Activated naive CD8-positive, alpha-beta T cell treated with anti-CD3 and anti-CD28 coated beads for 36 hours (primary cell): Measurements from ENCODE around the gene NELL2. TPM values are rescaled to one million over a fixed set of nuclear protein-coding genes. Genes with fewer than 3 reads are reported as not detected.
A peak's percentile ranks its signal among the peaks of the same experiment; 100 is the strongest.

Experiments used
- DNase-seq: peaks from one replicate; pipeline ENCODE4 v3.0.0; 2021
- H3K27ac Mint-ChIP-seq: one replicate; pipeline ENCODE4 v1.8.0; 2022; ENCODE audit warnings: mild to moderate bottlenecking, moderate library complexity, mixed read lengths
- H3K27me3 Mint-ChIP-seq: one replicate; pipeline ENCODE4 v1.8.0; 2022; ENCODE audit warnings: mild to moderate bottlenecking, mixed read lengths
- H3K36me3 Mint-ChIP-seq: one replicate; pipeline ENCODE4 v1.8.0; 2021; ENCODE audit warnings: mild to moderate bottlenecking, mixed read lengths
- H3K4me1 Mint-ChIP-seq: one replicate; pipeline ENCODE4 v1.8.0; 2021; ENCODE audit warnings: mixed read lengths
- H3K4me3 Mint-ChIP-seq: one replicate; pipeline ENCODE4 v1.8.0; 2022; ENCODE audit warnings: mild to moderate bottlenecking, moderate library complexity, mixed read lengths
- H3K9me3 Mint-ChIP-seq: one replicate; pipeline ENCODE4 v1.8.0; 2022; ENCODE audit warnings: mixed read lengths
- total RNA-seq, 2 experiments: library from RNA; stranded (reverse); gene quantifications; one replicate each; pipeline ENCODE4 v1.2.3, GENCODE V29; 2021

The NELL2 gene
- total RNA-seq, 2 experiments from 2014 or later, result 120 to 134 TPM

GRCh38 chr12:44510076-44510475, 366.0 kb downstream of the NELL2 start:
- Mint-ChIP-seq H3K36me3 (peaks cover 19% of the 10 kb centered on the region), H3K4me3 (no peak overlapping the region), H3K9me3 (no peaks in the 10 kb centered on the region), H3K27ac (peak overlapping the region; percentile 60), H3K27me3 (no peaks in the 10 kb centered on the region), H3K4me1 (peaks cover 16% of the 10 kb centered on the region)
- no peak for DNase-seq

- Mint-ChIP-seq H3K4me3 (no peak overlapping the region), H3K27ac (no peak overlapping the region), H3K9me3 (no peaks in the 10 kb centered on the region), H3K36me3 (peaks cover 19% of the 10 kb centered on the region), H3K27me3 (no peaks in the 10 kb centered on the region), H3K4me1 (peaks cover 16% of the 10 kb centered on the region)
- no peak for DNase-seq
Observed at GRCh38 chr12:44509471-44509870, 366.6 kb downstream of the NELL2 start.

- Mint-ChIP-seq H3K4me1 (peaks cover 10% of the 10 kb centered on the region), H3K27ac (no peak overlapping the region), H3K9me3 (peaks cover under 1% of the 10 kb centered on the region), H3K27me3 (no peaks in the 10 kb centered on the region), H3K36me3 (peaks cover 12% of the 10 kb centered on the region), H3K4me3 (no peak overlapping the region)
- no peak for DNase-seq
Observed at GRCh38 chr12:44507461-44507860, 368.7 kb downstream of the NELL2 start.

- Mint-ChIP-seq H3K4me1 (no peaks in the 10 kb centered on the region), H3K36me3 (peaks cover 17% of the 10 kb centered on the region), H3K27ac (peak overlapping the region; percentile 25), H3K9me3 (peaks cover 10% of the 10 kb centered on the region), H3K4me3 (no peak overlapping the region), H3K27me3 (no peaks in the 10 kb centered on the region)
- no peak for DNase-seq
Observed at GRCh38 chr12:44504799-44505198, 371.3 kb downstream of the NELL2 start.

GRCh38 chr12:44503329-44503728, 372.8 kb downstream of the NELL2 start:
- peaks cover 16% of the 10 kb centered on the region for H3K36me3 Mint-ChIP-seq
- DNase-seq, result no peak
- H3K27ac Mint-ChIP-seq, result no peak overlapping the region
- no peaks in the 10 kb centered on the region for H3K27me3 Mint-ChIP-seq
- H3K9me3 Mint-ChIP-seq, result peaks cover 10% of the 10 kb centered on the region
- H3K4me3 Mint-ChIP-seq, result no peak overlapping the region
- H3K4me1 Mint-ChIP-seq, result no peaks in the 10 kb centered on the region

GRCh38 chr12:44502681-44503080, 373.4 kb downstream of the NELL2 start:
- no peaks in the 10 kb centered on the region for H3K4me1 Mint-ChIP-seq
- peak overlapping the region; percentile 29 for H3K27ac Mint-ChIP-seq
- peaks cover 12% of the 10 kb centered on the region for H3K36me3 Mint-ChIP-seq
- no peaks in the 10 kb centered on the region for H3K27me3 Mint-ChIP-seq
- DNase-seq, result no peak
- H3K9me3 Mint-ChIP-seq, result peaks cover 10% of the 10 kb centered on the region
- H3K4me3 Mint-ChIP-seq, result no peak overlapping the region

- no peaks in the 10 kb centered on the region for H3K4me1 Mint-ChIP-seq
- no peak for DNase-seq
- H3K27me3 Mint-ChIP-seq, result no peaks in the 10 kb centered on the region
- H3K4me3 Mint-ChIP-seq, result no peak overlapping the region
- no peak overlapping the region for H3K27ac Mint-ChIP-seq
- peaks cover 11% of the 10 kb centered on the region for H3K36me3 Mint-ChIP-seq
- H3K9me3 Mint-ChIP-seq, result peaks cover 10% of the 10 kb centered on the region
Observed at GRCh38 chr12:44500423-44500822, 375.7 kb downstream of the NELL2 start.

- no peak for DNase-seq
- H3K27ac Mint-ChIP-seq, result no peak overlapping the region
- H3K9me3 Mint-ChIP-seq, result peaks cover 11% of the 10 kb centered on the region
- peaks cover 4% of the 10 kb centered on the region for H3K27me3 Mint-ChIP-seq
- H3K4me1 Mint-ChIP-seq, result no peaks in the 10 kb centered on the region
- peaks cover 6% of the 10 kb centered on the region for H3K36me3 Mint-ChIP-seq
- no peak overlapping the region for H3K4me3 Mint-ChIP-seq
Observed at GRCh38 chr12:44497044-44497443, 379.1 kb downstream of the NELL2 start.

- Mint-ChIP-seq H3K4me3 (no peak overlapping the region), H3K9me3 (peaks cover 3% of the 10 kb centered on the region), H3K27ac (no peak overlapping the region), H3K4me1 (no peaks in the 10 kb centered on the region), H3K36me3 (no peaks in the 10 kb centered on the region), H3K27me3 (peaks cover 19% of the 10 kb centered on the region)
- no peak for DNase-seq
Observed at GRCh38 chr12:44490181-44490580, 385.9 kb downstream of the NELL2 start.

GRCh38 chr12:44488180-44488579, 387.9 kb downstream of the NELL2 start:
- H3K4me1 Mint-ChIP-seq, result no peaks in the 10 kb centered on the region
- no peak overlapping the region for H3K27ac Mint-ChIP-seq
- peaks cover 27% of the 10 kb centered on the region for H3K27me3 Mint-ChIP-seq

GRCh38 chr12:44484862-44485261, 391.3 kb downstream of the NELL2 start:
- Mint-ChIP-seq H3K36me3 (no peaks in the 10 kb centered on the region), H3K27ac (no peak overlapping the region), H3K4me1 (no peaks in the 10 kb centered on the region), H3K27me3 (peaks cover 23% of the 10 kb centered on the region), H3K4me3 (no peak overlapping the region), H3K9me3 (peaks cover 3% of the 10 kb centered on the region)
- DNase-seq, result no peak

More at GRCh38 chr12:44488180-44488579, 387.9 kb downstream of the NELL2 start:
- Mint-ChIP-seq H3K9me3 (peaks cover 3% of the 10 kb centered on the region), H3K36me3 (no peaks in the 10 kb centered on the region), H3K4me3 (no peak overlapping the region)
- DNase-seq, result no peak

- no peaks in the 10 kb centered on the region for H3K4me1 Mint-ChIP-seq
Observed at GRCh38 chr12:44477331-44477980, 398.7 kb downstream of the NELL2 start.

GRCh38 chr12:44476683-44477082, 399.4 kb downstream of the NELL2 start:
- Mint-ChIP-seq H3K27ac (no peak overlapping the region), H3K36me3 (no peaks in the 10 kb centered on the region), H3K4me1 (no peaks in the 10 kb centered on the region), H3K9me3 (peaks cover 43% of the 10 kb centered on the region), H3K4me3 (no peak overlapping the region), H3K27me3 (no peaks in the 10 kb centered on the region)
- no peak for DNase-seq

More at GRCh38 chr12:44477331-44477980, 398.7 kb downstream of the NELL2 start:
- Mint-ChIP-seq H3K27ac (no peak overlapping the region), H3K9me3 (peaks cover 43% of the 10 kb centered on the region), H3K36me3 (no peaks in the 10 kb centered on the region), H3K4me3 (no peak overlapping the region), H3K27me3 (peaks cover 2% of the 10 kb centered on the region)
- DNase-seq, result no peak

GRCh38 chr12:44465139-44465538, 411.0 kb downstream of the NELL2 start:
- Mint-ChIP-seq H3K4me3 (no peak overlapping the region), H3K27ac (no peak overlapping the region), H3K4me1 (no peaks in the 10 kb centered on the region), H3K9me3 (peaks cover 9% of the 10 kb centered on the region), H3K36me3 (no peaks in the 10 kb centered on the region), H3K27me3 (no peaks in the 10 kb centered on the region)
- no peak for DNase-seq

GRCh38 chr12:44464180-44464579, 411.9 kb downstream of the NELL2 start:
- Mint-ChIP-seq H3K27me3 (no peaks in the 10 kb centered on the region), H3K9me3 (peaks cover 9% of the 10 kb centered on the region), H3K36me3 (no peaks in the 10 kb centered on the region), H3K4me1 (no peaks in the 10 kb centered on the region), H3K27ac (no peak overlapping the region), H3K4me3 (no peak overlapping the region)
- DNase-seq, result no peak

- no peak for DNase-seq
- H3K36me3 Mint-ChIP-seq, result no peaks in the 10 kb centered on the region
- H3K4me1 Mint-ChIP-seq, result no peaks in the 10 kb centered on the region
- H3K9me3 Mint-ChIP-seq, result peaks cover 7% of the 10 kb centered on the region
- no peak overlapping the region for H3K4me3 Mint-ChIP-seq
- H3K27ac Mint-ChIP-seq, result no peak overlapping the region
- H3K27me3 Mint-ChIP-seq, result no peaks in the 10 kb centered on the region
Observed at GRCh38 chr12:44462729-44463128, 413.4 kb downstream of the NELL2 start.
